Body of pancreas (tissue), 4 donors: Measurements from ENCODE around the gene TMEM212.

Source experiments
- CTCF ChIP-seq, 7 experiments: fragments of 450-650 bp in 4 of 7; fragments of 200-600 bp in 3 of 7; sonication (generic) in 3 of 7; IDR thresholded peaks; one replicate each; pipeline ENCODE4 v1.5.1; 2016 to 2019; ENCODE audit warnings: antibody characterized with exemption in 7 of 7
- POLR2A ChIP-seq, 3 donors: fragments of 450-650 bp; IDR thresholded peaks; one replicate each; pipeline ENCODE4 v1.6.1; 2016; ENCODE audit warnings: antibody characterized with exemption in 3 of 3, mild to moderate bottlenecking in 2 of 3

GRCh38 chr3:171883893-171884279, 40.7 kb downstream of the TMEM212 start:
- TF ChIP-seq CTCF (IDR thresholded peaks at IDR 0.05) (no peak), POLR2A (IDR thresholded peaks at IDR 0.05) (no peak)
